Transverse colon (tissue), 4 donors: ENCODE data around the gene CNTN4.

ENCODE experiments used
- EP300 ChIP-seq: sonication (generic); formaldehyde crosslinking; IDR thresholded peaks from one replicate; pipeline ENCODE4 v1.6.1; 2017; ENCODE audit warnings: antibody characterized with exemption, low read depth
- POLR2A ChIP-seq: fragments of 450-650 bp; IDR thresholded peaks from one replicate; pipeline ENCODE4 v1.6.1; 2016; ENCODE audit warnings: antibody characterized with exemption, mild to moderate bottlenecking, moderate library complexity
- POLR2AphosphoS5 ChIP-seq, 3 donors: sonication (generic); formaldehyde crosslinking; IDR thresholded peaks; one replicate each; pipeline ENCODE4 v1.6.1; 2016; ENCODE audit warnings: antibody characterized with exemption in 3 of 3
- TF ChIP-seq, protein P1 (sequence below), 5 experiments: fragments of 200-600 bp in 3 of 5; fragments of 450-650 bp in 2 of 5; sonication (generic) in 3 of 5; IDR thresholded peaks; 1 replicate in 2 of 5; 2 replicates in 3 of 5; pipeline ENCODE4 v1.5.1; 2016 to 2017; ENCODE audit warnings: antibody characterized with exemption in 5 of 5, inconsistent platforms in 3 of 5, mild to moderate bottlenecking in 2 of 5, moderate library complexity in 1 of 5

GRCh38 chr3:2212206-2212605 lies 113.5 kb downstream of the CNTN4 start:
- TF ChIP-seq POLR2A (no peak), POLR2AphosphoS5 (IDR thresholded peaks at IDR 0.05) (no peak), EP300 (no peak)
- TF ChIP-seq, protein P1, sequence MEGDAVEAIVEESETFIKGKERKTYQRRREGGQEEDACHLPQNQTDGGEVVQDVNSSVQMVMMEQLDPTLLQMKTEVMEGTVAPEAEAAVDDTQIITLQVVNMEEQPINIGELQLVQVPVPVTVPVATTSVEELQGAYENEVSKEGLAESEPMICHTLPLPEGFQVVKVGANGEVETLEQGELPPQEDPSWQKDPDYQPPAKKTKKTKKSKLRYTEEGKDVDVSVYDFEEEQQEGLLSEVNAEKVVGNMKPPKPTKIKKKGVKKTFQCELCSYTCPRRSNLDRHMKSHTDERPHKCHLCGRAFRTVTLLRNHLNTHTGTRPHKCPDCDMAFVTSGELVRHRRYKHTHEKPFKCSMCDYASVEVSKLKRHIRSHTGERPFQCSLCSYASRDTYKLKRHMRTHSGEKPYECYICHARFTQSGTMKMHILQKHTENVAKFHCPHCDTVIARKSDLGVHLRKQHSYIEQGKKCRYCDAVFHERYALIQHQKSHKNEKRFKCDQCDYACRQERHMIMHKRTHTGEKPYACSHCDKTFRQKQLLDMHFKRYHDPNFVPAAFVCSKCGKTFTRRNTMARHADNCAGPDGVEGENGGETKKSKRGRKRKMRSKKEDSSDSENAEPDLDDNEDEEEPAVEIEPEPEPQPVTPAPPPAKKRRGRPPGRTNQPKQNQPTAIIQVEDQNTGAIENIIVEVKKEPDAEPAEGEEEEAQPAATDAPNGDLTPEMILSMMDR (IDR thresholded peaks at IDR 0.05) = no peak
